ENCODE measurements around the gene PARN.

DNA sequence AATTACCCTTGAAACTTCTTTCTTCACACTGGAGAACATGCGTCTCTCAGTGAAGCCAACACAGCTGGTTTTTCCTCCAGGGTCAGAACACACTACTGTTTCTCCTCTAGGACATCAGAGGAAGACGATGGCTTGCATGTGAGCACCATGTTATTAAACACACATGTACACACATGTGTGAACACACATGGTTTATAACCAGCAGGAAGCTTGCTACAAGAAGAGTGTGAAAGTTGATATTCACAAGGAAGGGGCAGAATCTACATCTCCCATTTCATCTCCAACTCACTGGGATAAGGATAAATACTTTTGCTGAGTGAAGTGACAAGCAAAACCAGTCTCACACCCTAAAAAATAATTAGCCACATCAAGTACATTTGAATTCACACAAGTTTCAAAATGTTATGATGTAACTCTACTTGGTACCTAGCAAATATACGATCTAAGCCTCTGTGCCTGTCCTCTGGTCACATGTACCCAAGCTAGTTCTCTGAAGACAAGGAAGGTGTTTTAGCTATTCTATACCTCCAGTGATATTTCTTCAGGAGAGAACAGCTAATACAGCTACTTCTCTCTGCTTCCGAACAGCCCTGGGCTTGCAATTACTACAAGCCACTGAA lies 127.7 kb downstream of the PARN start:
- TF ChIP-seq, protein P1, sequence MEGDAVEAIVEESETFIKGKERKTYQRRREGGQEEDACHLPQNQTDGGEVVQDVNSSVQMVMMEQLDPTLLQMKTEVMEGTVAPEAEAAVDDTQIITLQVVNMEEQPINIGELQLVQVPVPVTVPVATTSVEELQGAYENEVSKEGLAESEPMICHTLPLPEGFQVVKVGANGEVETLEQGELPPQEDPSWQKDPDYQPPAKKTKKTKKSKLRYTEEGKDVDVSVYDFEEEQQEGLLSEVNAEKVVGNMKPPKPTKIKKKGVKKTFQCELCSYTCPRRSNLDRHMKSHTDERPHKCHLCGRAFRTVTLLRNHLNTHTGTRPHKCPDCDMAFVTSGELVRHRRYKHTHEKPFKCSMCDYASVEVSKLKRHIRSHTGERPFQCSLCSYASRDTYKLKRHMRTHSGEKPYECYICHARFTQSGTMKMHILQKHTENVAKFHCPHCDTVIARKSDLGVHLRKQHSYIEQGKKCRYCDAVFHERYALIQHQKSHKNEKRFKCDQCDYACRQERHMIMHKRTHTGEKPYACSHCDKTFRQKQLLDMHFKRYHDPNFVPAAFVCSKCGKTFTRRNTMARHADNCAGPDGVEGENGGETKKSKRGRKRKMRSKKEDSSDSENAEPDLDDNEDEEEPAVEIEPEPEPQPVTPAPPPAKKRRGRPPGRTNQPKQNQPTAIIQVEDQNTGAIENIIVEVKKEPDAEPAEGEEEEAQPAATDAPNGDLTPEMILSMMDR (IDR thresholded peaks at IDR 0.05) = no peak
- TF ChIP-seq POLR2A (IDR thresholded peaks at IDR 0.05) = no peak
